OCI-LY3 (cell line): ENCODE measurements around the gene AGBL4.

Experiments
- EZH2phosphoT487 ChIP-seq: fragments of 200-600 bp; shearing (Covaris generic); IDR thresholded peaks from 2 replicates; pipeline ENCODE4 v1.6.1; 2018; ENCODE audit warnings: antibody characterized with exemption, mixed run types, low read depth
- TF ChIP-seq, protein P1 (sequence below): fragments of 200-600, 300-600 bp; sonication (generic); IDR thresholded peaks from 2 replicates; pipeline ENCODE4 v1.5.1; 2014; ENCODE audit warnings: antibody characterized with exemption, low read length, low read depth

DNA sequence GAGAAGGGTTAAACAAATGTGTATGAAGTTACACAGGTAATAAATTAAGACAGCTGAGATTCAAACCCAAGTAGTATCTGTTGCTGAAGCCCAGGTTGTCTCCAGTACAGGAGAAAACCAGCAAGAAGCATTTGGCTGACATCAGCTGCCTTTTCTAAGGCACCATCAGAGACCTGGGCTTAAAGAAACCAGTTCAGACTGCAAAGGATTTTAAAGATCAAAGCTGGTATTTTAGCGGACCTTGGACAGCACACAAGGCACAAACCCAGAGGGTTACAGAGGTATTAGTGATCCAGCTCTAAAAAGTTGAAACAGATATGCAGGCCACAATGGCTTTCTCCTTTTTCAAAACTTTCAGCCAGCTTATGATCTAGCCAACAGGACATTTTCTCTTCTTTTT lies 1270.5 kb downstream of the AGBL4 start:
- TF ChIP-seq, protein P1, sequence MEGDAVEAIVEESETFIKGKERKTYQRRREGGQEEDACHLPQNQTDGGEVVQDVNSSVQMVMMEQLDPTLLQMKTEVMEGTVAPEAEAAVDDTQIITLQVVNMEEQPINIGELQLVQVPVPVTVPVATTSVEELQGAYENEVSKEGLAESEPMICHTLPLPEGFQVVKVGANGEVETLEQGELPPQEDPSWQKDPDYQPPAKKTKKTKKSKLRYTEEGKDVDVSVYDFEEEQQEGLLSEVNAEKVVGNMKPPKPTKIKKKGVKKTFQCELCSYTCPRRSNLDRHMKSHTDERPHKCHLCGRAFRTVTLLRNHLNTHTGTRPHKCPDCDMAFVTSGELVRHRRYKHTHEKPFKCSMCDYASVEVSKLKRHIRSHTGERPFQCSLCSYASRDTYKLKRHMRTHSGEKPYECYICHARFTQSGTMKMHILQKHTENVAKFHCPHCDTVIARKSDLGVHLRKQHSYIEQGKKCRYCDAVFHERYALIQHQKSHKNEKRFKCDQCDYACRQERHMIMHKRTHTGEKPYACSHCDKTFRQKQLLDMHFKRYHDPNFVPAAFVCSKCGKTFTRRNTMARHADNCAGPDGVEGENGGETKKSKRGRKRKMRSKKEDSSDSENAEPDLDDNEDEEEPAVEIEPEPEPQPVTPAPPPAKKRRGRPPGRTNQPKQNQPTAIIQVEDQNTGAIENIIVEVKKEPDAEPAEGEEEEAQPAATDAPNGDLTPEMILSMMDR = no peak
- TF ChIP-seq EZH2phosphoT487 = no peak
